ENCODE data around the gene SHANK1. TPM values are rescaled to one million over a fixed set of nuclear protein-coding genes. Genes with fewer than 3 reads are reported as not detected.

The SHANK1 gene
- total and polyA plus RNA-seq, 2 of the 4 experiments (the other 2 are of a cell fraction) = 6.1 to 6.7 TPM

GRCh38 chr19:50628551-50628950 is 91.1 kb downstream of the SHANK1 start:
- Histone ChIP-seq H2BK15ac (ENCODE audit: low read depth, low read length) (no peak overlapping the region), H4K91ac (ENCODE audit: insufficient read depth, low read depth, low read length) (no peak overlapping the region), H3K27ac (ENCODE audit: insufficient read depth, low read length) (no peak overlapping the region), H4K5ac (ENCODE audit: low read depth, low read length) (no peak overlapping the region), H3K4me2 (ENCODE audit: low read depth, low read length) (no peak overlapping the region), H3K18ac (ENCODE audit: low read depth, low read length) (no peak overlapping the region), H3K9ac (ENCODE audit: low read depth, low read length) (no peak overlapping the region), H3K4ac (ENCODE audit: low read depth, low read length) (no peak overlapping the region), H2BK5ac (ENCODE audit: low read depth, low read length, poor library complexity, severe bottlenecking) (no peak overlapping the region), H2BK20ac (ENCODE audit: low read depth, low read length) (no peak overlapping the region), H3K56ac (ENCODE audit: extremely low read depth, insufficient read depth, low read length) (no peak overlapping the region), H3K9me1 (ENCODE audit: insufficient read depth, low read length) (no peaks in the 10 kb centered on the region), H3K4me3 (ENCODE audit: insufficient read depth, low read depth, low read length) (no peak overlapping the region), H3K4me1 (ENCODE audit: control insufficient read depth, insufficient read depth, low read length) (no peaks in the 10 kb centered on the region), H2AK9ac (replicated peaks; ENCODE audit: low read depth, low read length, poor library complexity) (no peak overlapping the region), H2AFZ (replicated peaks; ENCODE audit: low read length, poor library complexity) (no peak overlapping the region), H3K36me3 (ENCODE audit: control insufficient read depth, insufficient read depth, low read length) (no peaks in the 10 kb centered on the region), H4K8ac (ENCODE audit: low read depth in 2 of 2, low read length in 2 of 2) (no peak overlapping the region), H3K27me3 (ENCODE audit: control insufficient read depth, insufficient read depth, low read length) (no peaks in the 10 kb centered on the region), H2BK120ac (ENCODE audit: low read depth, low read length) (no peak overlapping the region), H4K20me1 (ENCODE audit: insufficient read depth, low read length) (no peaks in the 10 kb centered on the region), H3K14ac (replicated peaks; ENCODE audit: low read depth, low read length) (no peak overlapping the region), H3K9me3 (ENCODE audit: control insufficient read depth, insufficient read depth, low read length) (peaks cover 2% of the 10 kb centered on the region; the same call in 1 of the 2 replicates), H3K79me1 (ENCODE audit: low read depth in 1 of 2, low read length in 2 of 2) (no peaks in the 10 kb centered on the region), H2AK5ac (ENCODE audit: low read depth, low read length) (no peak overlapping the region), H3K23ac (ENCODE audit: low read depth, low read length) (no peak overlapping the region)
- DNase-seq = no peak
- TF ChIP-seq RCOR1 (IDR thresholded peaks at IDR 0.05; ENCODE audit: insufficient replicate concordance, low read length) = no peak
- TF ChIP-seq BHLHE40 (IDR thresholded peaks at IDR 0.05; ENCODE audit: low read depth, low read length) = no peak
- TF ChIP-seq SMC3 (IDR thresholded peaks at IDR 0.05; ENCODE audit: low read depth, low read length) = no peak
- TF ChIP-seq USF2 (IDR thresholded peaks at IDR 0.05; ENCODE audit: low read depth, low read length) = no peak
- TF ChIP-seq MAZ (IDR thresholded peaks at IDR 0.05; ENCODE audit: borderline replicate concordance, low read depth, low read length) = no peak
- no peak for TF ChIP-seq CHD1 (IDR thresholded peaks at IDR 0.05; ENCODE audit: low read depth, low read length)
- no peak for TF ChIP-seq CTCF (conservative IDR thresholded peaks at IDR 0.05; ENCODE audit: low read depth, low read length)
- TF ChIP-seq CEBPB (IDR thresholded peaks at IDR 0.05; ENCODE audit: low read depth, low read length) = no peak
- no peak for TF ChIP-seq POLR2A (IDR thresholded peaks at IDR 0.05; ENCODE audit: low read depth, low read length)
- no peak for TF ChIP-seq RAD21 (IDR thresholded peaks at IDR 0.05; ENCODE audit: low read length)
- no peak for TF ChIP-seq MXI1 (IDR thresholded peaks at IDR 0.05; ENCODE audit: borderline replicate concordance, low read depth, low read length)
- no peak for TF ChIP-seq MAFK (IDR thresholded peaks at IDR 0.05; ENCODE audit: low read depth, low read length)
- TF ChIP-seq ELK1 (IDR thresholded peaks at IDR 0.05; ENCODE audit: borderline replicate concordance, low read depth, low read length) = no peak
- TF ChIP-seq FOS (IDR thresholded peaks at IDR 0.05; ENCODE audit: low read depth, low read length) = no peak
- TF ChIP-seq RFX5 (IDR thresholded peaks at IDR 0.05; ENCODE audit: low read depth, low read length) = no peak
- TF ChIP-seq NFE2L2 (IDR thresholded peaks at IDR 0.05; ENCODE audit: low read depth, low read length) = no peak
- dilution Hi-C loops (cut with HindIII; ENCODE audit: low sequenced_read_pairs, unreplicated experiment) (no loop called here), in situ Hi-C loops (cut with MboI; ENCODE audit: low sequenced_read_pairs) (no loop called here), intact Hi-C loops (cut with micrococcal nuclease) (no loop called here)
- ChIA-PET CTCF (no interaction called here), POLR2A (ENCODE audit: unreplicated experiment) (no interaction called here)
- WGBS, 2 experiments (ENCODE audit: extremely low coverage in 2 of 2, insufficient read length in 1 of 2) = no CpG with 5 or more reads among the region's 7 CpGs
- BruUV-seq (replicated peaks) = no TSS peak
- no peak for ATAC-seq (ENCODE audit: low read depth)
